ENCODE results near the gene VEGFC.

DNA sequence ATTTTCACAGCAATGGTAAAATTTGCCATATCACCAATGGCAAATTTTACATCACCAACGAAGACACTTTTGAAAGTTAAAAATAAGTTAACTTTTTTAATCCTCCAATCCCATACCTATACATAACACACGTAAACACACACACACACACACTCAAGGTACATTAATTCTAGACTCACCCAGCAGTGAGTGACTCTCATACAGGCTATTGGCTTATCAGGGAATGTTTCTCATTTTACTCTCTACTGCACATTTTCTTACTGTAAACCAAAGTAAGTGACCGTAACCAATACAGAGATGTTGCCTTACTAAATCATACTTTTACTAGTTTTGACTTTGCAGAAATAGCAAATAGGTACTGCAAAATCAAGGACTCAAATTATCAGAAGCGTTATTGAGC is 2.3 kb downstream of the VEGFC start:
- TF ChIP-seq, protein P1, sequence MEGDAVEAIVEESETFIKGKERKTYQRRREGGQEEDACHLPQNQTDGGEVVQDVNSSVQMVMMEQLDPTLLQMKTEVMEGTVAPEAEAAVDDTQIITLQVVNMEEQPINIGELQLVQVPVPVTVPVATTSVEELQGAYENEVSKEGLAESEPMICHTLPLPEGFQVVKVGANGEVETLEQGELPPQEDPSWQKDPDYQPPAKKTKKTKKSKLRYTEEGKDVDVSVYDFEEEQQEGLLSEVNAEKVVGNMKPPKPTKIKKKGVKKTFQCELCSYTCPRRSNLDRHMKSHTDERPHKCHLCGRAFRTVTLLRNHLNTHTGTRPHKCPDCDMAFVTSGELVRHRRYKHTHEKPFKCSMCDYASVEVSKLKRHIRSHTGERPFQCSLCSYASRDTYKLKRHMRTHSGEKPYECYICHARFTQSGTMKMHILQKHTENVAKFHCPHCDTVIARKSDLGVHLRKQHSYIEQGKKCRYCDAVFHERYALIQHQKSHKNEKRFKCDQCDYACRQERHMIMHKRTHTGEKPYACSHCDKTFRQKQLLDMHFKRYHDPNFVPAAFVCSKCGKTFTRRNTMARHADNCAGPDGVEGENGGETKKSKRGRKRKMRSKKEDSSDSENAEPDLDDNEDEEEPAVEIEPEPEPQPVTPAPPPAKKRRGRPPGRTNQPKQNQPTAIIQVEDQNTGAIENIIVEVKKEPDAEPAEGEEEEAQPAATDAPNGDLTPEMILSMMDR (IDR thresholded peaks at IDR 0.05) = no peak
- TF ChIP-seq POLR2A (IDR thresholded peaks at IDR 0.05) = no peak

Data from testis (tissue), 2 donors.